ENCODE data around the gene FRMD4A. TPM values are rescaled to one million over a fixed set of nuclear protein-coding genes. Genes with fewer than 3 reads are reported as not detected.
A peak's percentile ranks its signal among the peaks of the same experiment; 100 is the strongest.

Gene FRMD4A
- total and polyA plus RNA-seq, 7 donors: 2.9 to 9.1 (median 6.2) TPM

DNA sequence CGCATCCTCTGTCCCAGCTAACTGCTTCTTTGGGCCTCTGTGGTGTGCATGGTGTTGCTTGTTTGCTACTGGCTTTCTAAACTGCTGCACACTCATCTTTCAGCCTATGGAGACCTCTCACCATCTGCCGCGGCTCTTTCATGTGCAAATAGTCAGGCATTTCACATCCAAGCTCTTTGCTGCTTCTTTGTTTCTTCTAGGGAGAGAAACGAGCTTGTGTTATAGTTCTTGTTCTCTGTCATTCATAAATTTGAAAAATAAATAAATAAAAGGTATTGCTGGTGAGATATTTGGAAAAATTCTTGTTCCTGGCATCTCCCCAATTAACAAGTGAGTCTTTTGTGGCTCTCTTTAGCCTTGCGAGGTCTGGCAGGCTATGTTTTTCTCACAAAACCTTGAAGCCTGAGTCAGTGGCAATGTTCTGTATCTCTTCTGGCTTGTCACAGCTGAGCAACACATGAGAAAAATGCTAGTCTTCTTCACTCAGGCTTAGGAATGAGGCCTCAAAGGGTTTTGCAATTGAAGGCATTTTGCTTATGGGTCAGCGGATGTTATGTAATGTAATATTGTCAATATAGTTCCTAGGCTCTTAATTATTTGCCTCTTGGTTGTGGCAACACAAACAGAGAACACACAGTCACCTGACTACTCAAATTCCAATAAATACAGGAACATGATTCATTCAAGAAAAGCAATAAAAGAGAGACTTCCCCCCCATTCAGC, 274.0 kb downstream of the FRMD4A start:
- Histone ChIP-seq H3K9me3 (no peaks in the 10 kb centered on the region), H3K27me3 (ENCODE audit: insufficient read depth in 3 of 3, low read length in 2 of 3) (no peaks in the 10 kb centered on the region), H3K27ac (no peak overlapping the region), H3K36me3 (ENCODE audit: insufficient read depth in 1 of 2, low read depth in 1 of 2) (no peaks in the 10 kb centered on the region), H3K4me1 (no peaks in the 10 kb centered on the region), H3K4me3 (no peak overlapping the region)
- TF ChIP-seq, protein P1, sequence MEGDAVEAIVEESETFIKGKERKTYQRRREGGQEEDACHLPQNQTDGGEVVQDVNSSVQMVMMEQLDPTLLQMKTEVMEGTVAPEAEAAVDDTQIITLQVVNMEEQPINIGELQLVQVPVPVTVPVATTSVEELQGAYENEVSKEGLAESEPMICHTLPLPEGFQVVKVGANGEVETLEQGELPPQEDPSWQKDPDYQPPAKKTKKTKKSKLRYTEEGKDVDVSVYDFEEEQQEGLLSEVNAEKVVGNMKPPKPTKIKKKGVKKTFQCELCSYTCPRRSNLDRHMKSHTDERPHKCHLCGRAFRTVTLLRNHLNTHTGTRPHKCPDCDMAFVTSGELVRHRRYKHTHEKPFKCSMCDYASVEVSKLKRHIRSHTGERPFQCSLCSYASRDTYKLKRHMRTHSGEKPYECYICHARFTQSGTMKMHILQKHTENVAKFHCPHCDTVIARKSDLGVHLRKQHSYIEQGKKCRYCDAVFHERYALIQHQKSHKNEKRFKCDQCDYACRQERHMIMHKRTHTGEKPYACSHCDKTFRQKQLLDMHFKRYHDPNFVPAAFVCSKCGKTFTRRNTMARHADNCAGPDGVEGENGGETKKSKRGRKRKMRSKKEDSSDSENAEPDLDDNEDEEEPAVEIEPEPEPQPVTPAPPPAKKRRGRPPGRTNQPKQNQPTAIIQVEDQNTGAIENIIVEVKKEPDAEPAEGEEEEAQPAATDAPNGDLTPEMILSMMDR (IDR thresholded peaks at IDR 0.05): no peak
- intact Hi-C loops (cut with DNase I): no loop called here
- ATAC-seq (peak in 2 of 4 donors; percentile 45 to 46), DNase-seq (no peak)
- WGBS, 3 donors: 55 to 67% (median 56%) methylated on average over 6 of the region's 6 CpGs

DNA sequence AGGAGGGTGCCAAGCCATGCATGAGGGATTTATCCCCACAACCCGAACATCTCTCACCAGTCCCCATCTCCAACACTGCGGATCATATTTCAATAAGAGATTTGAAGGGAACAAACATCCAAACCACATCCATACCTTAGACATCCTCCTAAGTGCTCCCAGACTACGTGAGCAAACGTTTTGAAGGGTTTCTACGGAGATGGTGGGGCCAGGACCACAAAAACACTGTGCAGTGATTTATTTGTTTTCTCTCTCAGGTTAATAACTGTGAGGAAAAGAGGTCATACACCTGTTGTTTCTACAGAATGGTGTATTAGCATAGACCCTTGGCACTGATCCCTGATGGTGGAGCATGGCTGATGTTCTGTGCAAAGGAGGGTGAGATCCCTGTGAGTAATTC, 277.8 kb downstream of the FRMD4A start:
- Histone ChIP-seq H3K9me3 (no peaks in the 10 kb centered on the region), H3K4me1 (no peaks in the 10 kb centered on the region), H3K27ac (no peak overlapping the region), H3K27me3 (ENCODE audit: insufficient read depth in 3 of 3, low read length in 2 of 3) (no peaks in the 10 kb centered on the region), H3K36me3 (ENCODE audit: insufficient read depth in 1 of 2, low read depth in 1 of 2) (no peaks in the 10 kb centered on the region), H3K4me3 (no peak overlapping the region)
- WGBS, 3 donors: 79 to 83% (median 81%) methylated on average over 5 of the region's 5 CpGs
- intact Hi-C loops (cut with DNase I): no loop called here
- DNase-seq (no peak), ATAC-seq (no peak)
- TF ChIP-seq, protein P1 (IDR thresholded peaks at IDR 0.05): no peak

DNA sequence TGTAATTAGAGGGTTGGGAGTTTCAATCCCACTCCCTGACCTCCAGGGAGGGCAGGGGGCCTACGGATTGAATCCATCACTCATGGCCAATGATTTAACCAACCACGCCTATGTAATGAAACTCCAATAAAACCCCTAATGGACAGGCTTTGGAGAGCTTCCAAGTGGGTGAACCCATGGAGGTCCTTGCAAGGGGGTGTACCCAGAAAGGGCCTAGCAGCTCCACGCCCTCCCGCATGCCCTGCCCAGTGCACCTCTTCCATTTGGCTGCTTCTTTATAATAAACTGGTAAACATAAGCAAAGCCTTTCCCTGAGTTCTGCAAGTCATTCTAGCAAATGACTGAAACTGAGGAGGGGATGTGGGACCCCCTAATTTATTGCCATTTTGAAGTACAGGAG, 280.1 kb downstream of the FRMD4A start:
- no peaks in the 10 kb centered on the region for H3K27me3 ChIP-seq (ENCODE audit: insufficient read depth in 3 of 3, low read length in 2 of 3)
- H3K4me1 ChIP-seq: no peaks in the 10 kb centered on the region
- H3K36me3 ChIP-seq (ENCODE audit: insufficient read depth in 1 of 2, low read depth in 1 of 2): no peaks in the 10 kb centered on the region
- H3K27ac ChIP-seq: no peak overlapping the region
- TF ChIP-seq, protein P1 (IDR thresholded peaks at IDR 0.05): no peak
- ATAC-seq (no peak), DNase-seq (no peak)
- no peaks in the 10 kb centered on the region for H3K9me3 ChIP-seq
- intact Hi-C loops (cut with DNase I): no loop called here
- no peak overlapping the region for H3K4me3 ChIP-seq
- WGBS, 3 donors: 93 to 96% (median 95%) methylated on average over 4 of the region's 4 CpGs

DNA sequence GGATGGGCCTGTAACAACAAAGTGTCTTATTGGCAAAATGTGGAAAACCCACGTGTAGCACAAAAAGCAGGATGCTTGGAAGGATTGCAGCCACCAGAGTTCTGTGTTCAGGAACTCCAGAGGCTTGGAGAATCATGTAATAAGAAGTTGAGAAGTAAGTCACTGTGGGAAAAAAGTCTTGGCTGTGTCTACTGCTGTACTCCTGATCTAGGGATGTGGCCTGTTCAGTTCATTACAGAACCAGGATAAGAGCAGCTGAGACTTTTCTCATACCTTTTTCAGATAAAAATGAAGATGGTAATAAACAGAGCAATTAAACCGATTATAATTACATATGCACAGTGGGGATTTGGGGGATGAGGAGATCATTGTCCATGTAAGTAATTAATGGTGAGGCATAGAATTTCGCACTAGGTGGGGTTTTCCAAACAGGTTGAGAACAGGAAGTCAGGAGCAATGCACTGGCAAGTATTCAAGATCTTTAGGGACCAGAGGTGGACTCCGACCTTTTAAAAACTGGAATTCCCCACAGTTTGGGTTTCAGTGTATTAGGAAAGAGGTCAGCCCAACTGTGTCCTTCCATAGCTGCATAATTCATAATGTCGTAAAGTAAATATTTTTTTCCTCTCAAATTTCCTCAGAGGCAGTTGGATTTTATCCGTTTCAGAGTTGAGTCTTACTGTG, 281.7 kb downstream of the FRMD4A start:
- Histone ChIP-seq H3K27ac (no peak overlapping the region), H3K36me3 (ENCODE audit: insufficient read depth in 1 of 2, low read depth in 1 of 2) (no peaks in the 10 kb centered on the region), H3K4me1 (no peaks in the 10 kb centered on the region), H3K27me3 (ENCODE audit: insufficient read depth in 3 of 3, low read length in 2 of 3) (no peaks in the 10 kb centered on the region), H3K9me3 (no peaks in the 10 kb centered on the region), H3K4me3 (no peak overlapping the region)
- no peak for DNase-seq
- WGBS, 3 donors: 63 to 67% (median 64%) methylated on average over 6 of the region's 6 CpGs
- intact Hi-C loops (cut with DNase I): no loop called here
- no peak for ATAC-seq
- TF ChIP-seq, protein P1 (IDR thresholded peaks at IDR 0.05): no peak

Measured in psoas muscle (tissue), 8 donors.